ENCODE data around the gene SCG5. TPM values are rescaled to one million over a fixed set of nuclear protein-coding genes. Genes with fewer than 3 reads are reported as not detected.

The SCG5 gene
- total and polyA plus RNA-seq, 2 of the 13 experiments (the other 11 are each of a cell fraction or from before 2014, with no cell fraction given): 2.3 to 3.5 TPM

DNA sequence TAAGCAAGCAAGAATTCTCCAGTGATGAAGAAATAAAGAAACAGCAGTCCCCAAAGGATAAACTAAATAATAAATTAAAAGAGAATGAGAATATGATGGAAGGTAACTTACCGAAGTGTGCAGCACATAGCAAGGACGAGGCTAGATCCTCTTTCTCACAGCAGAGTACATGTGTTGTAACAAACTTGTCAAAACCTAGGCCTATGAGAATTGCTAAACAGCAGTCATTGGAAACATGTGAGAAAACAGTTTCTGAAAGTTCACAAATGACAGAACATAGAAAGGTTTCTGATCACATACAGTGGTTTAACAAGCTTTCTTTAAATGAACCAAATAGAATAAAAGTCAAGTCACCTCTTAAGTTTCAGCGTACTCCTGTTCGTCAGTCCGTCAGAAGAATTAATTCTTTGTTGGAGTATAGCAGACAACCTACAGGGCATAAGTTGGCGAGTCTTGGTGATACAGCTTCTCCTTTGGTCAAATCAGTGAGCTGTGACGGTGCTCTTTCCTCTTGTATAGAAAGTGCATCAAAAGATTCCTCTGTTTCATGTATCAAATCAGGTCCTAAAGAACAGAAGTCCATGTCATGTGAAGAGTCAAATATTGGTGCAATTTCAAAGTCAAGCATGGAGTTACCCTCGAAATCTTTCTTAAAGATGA is 4.5 kb upstream of the SCG5 start:
- no peak for FAIRE-seq

More for the DNA sequence above, 4.5 kb upstream of the SCG5 start:
- Histone ChIP-seq H3K36me3 (replicated peaks in 1 of 2; ENCODE audit: control insufficient read depth in 1 of 2, insufficient read depth in 2 of 2, low read length in 2 of 2) (peaks cover 8 to 46% of the 10 kb centered on the region in 2 experiments), H3K4me2 (ENCODE audit: low read depth, low read length) (no peak overlapping the region), H3K4me3 (replicated peaks in 1 of 3; ENCODE audit: insufficient read depth in 1 of 3, low read depth in 2 of 3, low read length in 3 of 3) (no peak overlapping the region), H4K20me1 (ENCODE audit: insufficient read depth, low read length) (no peaks in the 10 kb centered on the region), H3K79me2 (ENCODE audit: insufficient read depth, low read length) (no peaks in the 10 kb centered on the region), H3K9me3 (ENCODE audit: low read length) (no peaks in the 10 kb centered on the region), H3K9ac (ENCODE audit: insufficient read depth, low read depth, low read length) (no peak overlapping the region), H3K27me3 (ENCODE audit: control insufficient read depth in 1 of 2, insufficient read depth in 2 of 2, low read length in 2 of 2) (no peaks in the 10 kb centered on the region), H3K27ac (ENCODE audit: extremely low read length, insufficient read depth, low read length) (no peak overlapping the region), H2AFZ (ENCODE audit: low read length) (no peak overlapping the region), H3K4me1 (ENCODE audit: insufficient read depth, low read length) (no peaks in the 10 kb centered on the region)
- TF ChIP-seq IRF1 (CRISPR knock-in tag; IDR thresholded peaks at IDR 0.05; ENCODE audit: low read depth) (no peak), CBX1 (IDR thresholded peaks at IDR 0.05; ENCODE audit: low read depth) (no peak), ZNF318 (CRISPR knock-in tag; IDR thresholded peaks at IDR 0.05) (no peak), FOSL1 (CRISPR knock-in tag; IDR thresholded peaks at IDR 0.05; ENCODE audit: borderline replicate concordance) (no peak)
- TF ChIP-seq, protein P1, sequence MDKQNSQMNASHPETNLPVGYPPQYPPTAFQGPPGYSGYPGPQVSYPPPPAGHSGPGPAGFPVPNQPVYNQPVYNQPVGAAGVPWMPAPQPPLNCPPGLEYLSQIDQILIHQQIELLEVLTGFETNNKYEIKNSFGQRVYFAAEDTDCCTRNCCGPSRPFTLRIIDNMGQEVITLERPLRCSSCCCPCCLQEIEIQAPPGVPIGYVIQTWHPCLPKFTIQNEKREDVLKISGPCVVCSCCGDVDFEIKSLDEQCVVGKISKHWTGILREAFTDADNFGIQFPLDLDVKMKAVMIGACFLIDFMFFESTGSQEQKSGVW (CRISPR knock-in tag; IDR thresholded peaks at IDR 0.05; ENCODE audit: borderline replicate concordance): no peak
- intact Hi-C loops (cut with micrococcal nuclease; ENCODE audit: unreplicated experiment): no loop called here
- ATAC-seq: no peak
- CTCF ChIA-PET (ENCODE audit: low intra/inter-chr PET ratio, low total read pairs): no interaction called here
- in situ Hi-C loops (cut with HindIII; ENCODE audit: extremely low pct_ligation_motif_present, low pct_unique_long_range_greater_than_20kb): no loop called here
- BruUV-seq (replicated peaks): TSS peak; percentile 35
- 98% methylated on average over 8 of the region's 8 CpGs for WGBS (ENCODE audit: low lambda C conversion rate)
- POLR2A ChIA-PET: no interaction called here
- no peak for DNase-seq (ENCODE audit: low spot score)
